GM12878 (cell line): ENCODE results near the gene RHBDF2. TPM values are rescaled to one million over a fixed set of nuclear protein-coding genes. Genes with fewer than 3 reads are reported as not detected.

Experiments used
- CHD4 ChIP-seq: fragments of 200-600 bp; sonication (generic); IDR thresholded peaks from 2 replicates; pipeline ENCODE4 v1.6.1; 2016; ENCODE audit warnings: mild to moderate bottlenecking
- EED ChIP-seq: sonication (generic); IDR thresholded peaks from 2 replicates; pipeline ENCODE4 v1.6.1; 2016; ENCODE audit warnings: antibody characterized with exemption, low read depth
- EP300 ChIP-seq, 2 experiments: fragments of 150-350 bp in 1 of 2; IDR thresholded peaks; 2 replicates each; pipeline ENCODE4 v1.6.1; 2011 to 2012; ENCODE audit warnings: low read depth in 2 of 2, low read length in 2 of 2, borderline replicate concordance in 1 of 2, improper control_type of control experiment in 1 of 2, inconsistent platforms in 1 of 2; ENCODE audit not compliant: control insufficient read depth in 1 of 2
- EZH2 ChIP-seq: IDR thresholded peaks from 2 replicates; pipeline ENCODE4 v1.6.1; 2012; ENCODE audit warnings: low read depth, mild to moderate bottlenecking, control low read depth, inconsistent platforms, low read length, borderline replicate concordance; ENCODE audit not compliant: control insufficient read depth
- JUNB ChIP-seq: IDR thresholded peaks from 2 replicates; pipeline ENCODE4 v1.6.1; 2016; ENCODE audit warnings: antibody characterized with exemption, mild to moderate bottlenecking
- NBN ChIP-seq: fragments of 450-650 bp; IDR thresholded peaks from 2 replicates; pipeline ENCODE4 v1.6.1; 2016
- SIN3A ChIP-seq: IDR thresholded peaks from 2 replicates; pipeline ENCODE4 v1.6.1; 2012; ENCODE audit warnings: low read depth, low read length, improper control_type of control experiment
- SMAD1 ChIP-seq: fragments of 450-650 bp; IDR thresholded peaks from 2 replicates; pipeline ENCODE4 v1.6.1; 2018; ENCODE audit warnings: mild to moderate bottlenecking, low read depth; ENCODE audit not compliant: partially characterized antibody
- STAT1 ChIP-seq: fragments of 450-650 bp; conservative IDR thresholded peaks from 2 replicates; pipeline ENCODE4 v1.6.1; 2014; ENCODE audit warnings: antibody characterized with exemption, mild to moderate bottlenecking
- STAT3 ChIP-seq: IDR thresholded peaks from 2 replicates; pipeline ENCODE4 v1.6.1; 2011; ENCODE audit warnings: low read depth, low read length, improper control_type of control experiment
- TARDBP ChIP-seq: IDR thresholded peaks from 2 replicates; pipeline ENCODE4 v1.6.1; 2016; ENCODE audit warnings: borderline replicate concordance
- ZBED1 ChIP-seq: IDR thresholded peaks from 2 replicates; pipeline ENCODE4 v1.6.1; 2016; ENCODE audit warnings: borderline replicate concordance
- polyA plus RNA-seq, 11 experiments: library from polyadenylated mRNA; depleted of rRNA in 4 of 11; unstranded in 6 of 11; stranded (reverse) in 5 of 11; fragments of >200 nt; fragmentation: Nextera tagmentation in 4 of 11; fragmentation: Illumina TruSeq in 1 of 11; extraction: Ambion mirVana in 4 of 11; extraction: Trizol in 1 of 11; gene quantifications; 1 replicate in 1 of 11; 2 replicates in 10 of 11; pipeline versions ENCODE4 v1.2.1 to v1.2.3, GENCODE V29; 2011 to 2016; ENCODE audit warnings: inconsistent platforms in 2 of 11, missing spikeins in 2 of 11, low read depth in 1 of 11
- total RNA-seq, 4 experiments: library from RNA; depleted of rRNA in 3 of 4; stranded (reverse); fragments of >200 nt in 3 of 4; fragmentation: Illumina TruSeq in 1 of 4; extraction: Trizol in 1 of 4; gene quantifications; 2 replicates each; pipeline versions ENCODE4 v1.2.1 to v1.2.3, GENCODE V29; 2013 to 2021
- TF ChIP-seq, protein P1 (sequence below): fragments of 450-650 bp; IDR thresholded peaks from 2 replicates; pipeline ENCODE4 v1.6.1; 2017; ENCODE audit warnings: mild to moderate bottlenecking, moderate library complexity
- TF ChIP-seq, protein P2 (sequence below): fragments of 450-650 bp; IDR thresholded peaks from 2 replicates; pipeline ENCODE4 v1.6.1; 2017; ENCODE audit warnings: borderline replicate concordance
- TF ChIP-seq, protein P3 (sequence below): fragments of 450-650 bp; IDR thresholded peaks from 2 replicates; pipeline ENCODE4 v1.6.1; 2017; ENCODE audit warnings: antibody characterized with exemption, mild to moderate bottlenecking, moderate library complexity
- TF ChIP-seq, protein P4 (sequence below): IDR thresholded peaks from 2 replicates; pipeline ENCODE4 v1.6.1; 2011; ENCODE audit warnings: mild to moderate bottlenecking, low read depth, low read length, moderate library complexity; ENCODE audit not compliant: insufficient replicate concordance
- TF ChIP-seq, protein P5 (sequence below): fragments of 450-650 bp; IDR thresholded peaks from 2 replicates; pipeline ENCODE4 v1.6.1; 2017; ENCODE audit warnings: mild to moderate bottlenecking
- TF ChIP-seq, protein P6 (sequence below): IDR thresholded peaks from 2 replicates; pipeline ENCODE4 v1.6.1; 2011; ENCODE audit warnings: borderline replicate concordance, low read depth, mild to moderate bottlenecking, moderate library complexity, mixed read lengths, low read length; ENCODE audit not compliant: insufficient read depth; ENCODE audit errors: extremely low read length

Gene RHBDF2
- total and polyA plus RNA-seq, 10 of the 15 experiments (the other 5 are each of a cell fraction or from before 2014, with no cell fraction given), result 0.97 to 43.0 (median 18.7) TPM

DNA sequence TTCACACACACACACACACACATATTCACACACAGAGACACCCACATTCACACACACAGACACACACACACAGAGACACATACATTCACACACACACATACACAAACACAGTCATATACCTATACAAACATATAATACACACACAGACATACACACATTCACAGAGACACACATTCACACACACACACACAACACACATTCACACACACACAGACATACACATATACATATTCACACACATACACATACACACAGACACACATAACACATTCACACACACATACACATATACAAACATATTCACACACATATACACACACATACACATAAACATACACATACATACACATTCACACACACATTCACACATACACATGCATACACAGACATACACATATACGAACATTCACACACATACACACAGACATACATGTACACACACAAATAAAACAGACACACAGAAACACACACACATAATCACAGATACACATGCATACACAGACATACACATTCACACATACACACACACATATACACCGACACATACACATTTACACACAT, 46.5 kb upstream of the RHBDF2 start (continued):
- TF ChIP-seq JUNB (no peak), ZBED1 (no peak), CHD4 (no peak), EZH2 (no peak), TARDBP (no peak), EP300 (IDR thresholded peaks at IDR 0.05; ENCODE audit: borderline replicate concordance in 1 of 2, control insufficient read depth in 1 of 2, low read depth in 2 of 2, low read length in 2 of 2) (no peak), EED (no peak), SMAD1 (peak; percentile 27), STAT1 (no peak), NBN (peak; percentile 85; the same call in 1 of the 2 replicates), SIN3A (no peak), STAT3 (no peak)
- TF ChIP-seq, protein P1, sequence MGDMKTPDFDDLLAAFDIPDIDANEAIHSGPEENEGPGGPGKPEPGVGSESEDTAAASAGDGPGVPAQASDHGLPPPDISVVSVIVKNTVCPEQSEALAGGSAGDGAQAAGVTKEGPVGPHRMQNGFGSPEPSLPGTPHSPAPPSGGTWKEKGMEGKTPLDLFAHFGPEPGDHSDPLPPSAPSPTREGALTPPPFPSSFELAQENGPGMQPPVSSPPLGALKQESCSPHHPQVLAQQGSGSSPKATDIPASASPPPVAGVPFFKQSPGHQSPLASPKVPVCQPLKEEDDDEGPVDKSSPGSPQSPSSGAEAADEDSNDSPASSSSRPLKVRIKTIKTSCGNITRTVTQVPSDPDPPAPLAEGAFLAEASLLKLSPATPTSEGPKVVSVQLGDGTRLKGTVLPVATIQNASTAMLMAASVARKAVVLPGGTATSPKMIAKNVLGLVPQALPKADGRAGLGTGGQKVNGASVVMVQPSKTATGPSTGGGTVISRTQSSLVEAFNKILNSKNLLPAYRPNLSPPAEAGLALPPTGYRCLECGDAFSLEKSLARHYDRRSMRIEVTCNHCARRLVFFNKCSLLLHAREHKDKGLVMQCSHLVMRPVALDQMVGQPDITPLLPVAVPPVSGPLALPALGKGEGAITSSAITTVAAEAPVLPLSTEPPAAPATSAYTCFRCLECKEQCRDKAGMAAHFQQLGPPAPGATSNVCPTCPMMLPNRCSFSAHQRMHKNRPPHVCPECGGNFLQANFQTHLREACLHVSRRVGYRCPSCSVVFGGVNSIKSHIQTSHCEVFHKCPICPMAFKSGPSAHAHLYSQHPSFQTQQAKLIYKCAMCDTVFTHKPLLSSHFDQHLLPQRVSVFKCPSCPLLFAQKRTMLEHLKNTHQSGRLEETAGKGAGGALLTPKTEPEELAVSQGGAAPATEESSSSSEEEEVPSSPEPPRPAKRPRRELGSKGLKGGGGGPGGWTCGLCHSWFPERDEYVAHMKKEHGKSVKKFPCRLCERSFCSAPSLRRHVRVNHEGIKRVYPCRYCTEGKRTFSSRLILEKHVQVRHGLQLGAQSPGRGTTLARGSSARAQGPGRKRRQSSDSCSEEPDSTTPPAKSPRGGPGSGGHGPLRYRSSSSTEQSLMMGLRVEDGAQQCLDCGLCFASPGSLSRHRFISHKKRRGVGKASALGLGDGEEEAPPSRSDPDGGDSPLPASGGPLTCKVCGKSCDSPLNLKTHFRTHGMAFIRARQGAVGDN, result no peak
- TF ChIP-seq, protein P2, sequence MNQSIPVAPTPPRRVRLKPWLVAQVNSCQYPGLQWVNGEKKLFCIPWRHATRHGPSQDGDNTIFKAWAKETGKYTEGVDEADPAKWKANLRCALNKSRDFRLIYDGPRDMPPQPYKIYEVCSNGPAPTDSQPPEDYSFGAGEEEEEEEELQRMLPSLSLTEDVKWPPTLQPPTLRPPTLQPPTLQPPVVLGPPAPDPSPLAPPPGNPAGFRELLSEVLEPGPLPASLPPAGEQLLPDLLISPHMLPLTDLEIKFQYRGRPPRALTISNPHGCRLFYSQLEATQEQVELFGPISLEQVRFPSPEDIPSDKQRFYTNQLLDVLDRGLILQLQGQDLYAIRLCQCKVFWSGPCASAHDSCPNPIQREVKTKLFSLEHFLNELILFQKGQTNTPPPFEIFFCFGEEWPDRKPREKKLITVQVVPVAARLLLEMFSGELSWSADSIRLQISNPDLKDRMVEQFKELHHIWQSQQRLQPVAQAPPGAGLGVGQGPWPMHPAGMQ, result no peak
- TF ChIP-seq, protein P3, sequence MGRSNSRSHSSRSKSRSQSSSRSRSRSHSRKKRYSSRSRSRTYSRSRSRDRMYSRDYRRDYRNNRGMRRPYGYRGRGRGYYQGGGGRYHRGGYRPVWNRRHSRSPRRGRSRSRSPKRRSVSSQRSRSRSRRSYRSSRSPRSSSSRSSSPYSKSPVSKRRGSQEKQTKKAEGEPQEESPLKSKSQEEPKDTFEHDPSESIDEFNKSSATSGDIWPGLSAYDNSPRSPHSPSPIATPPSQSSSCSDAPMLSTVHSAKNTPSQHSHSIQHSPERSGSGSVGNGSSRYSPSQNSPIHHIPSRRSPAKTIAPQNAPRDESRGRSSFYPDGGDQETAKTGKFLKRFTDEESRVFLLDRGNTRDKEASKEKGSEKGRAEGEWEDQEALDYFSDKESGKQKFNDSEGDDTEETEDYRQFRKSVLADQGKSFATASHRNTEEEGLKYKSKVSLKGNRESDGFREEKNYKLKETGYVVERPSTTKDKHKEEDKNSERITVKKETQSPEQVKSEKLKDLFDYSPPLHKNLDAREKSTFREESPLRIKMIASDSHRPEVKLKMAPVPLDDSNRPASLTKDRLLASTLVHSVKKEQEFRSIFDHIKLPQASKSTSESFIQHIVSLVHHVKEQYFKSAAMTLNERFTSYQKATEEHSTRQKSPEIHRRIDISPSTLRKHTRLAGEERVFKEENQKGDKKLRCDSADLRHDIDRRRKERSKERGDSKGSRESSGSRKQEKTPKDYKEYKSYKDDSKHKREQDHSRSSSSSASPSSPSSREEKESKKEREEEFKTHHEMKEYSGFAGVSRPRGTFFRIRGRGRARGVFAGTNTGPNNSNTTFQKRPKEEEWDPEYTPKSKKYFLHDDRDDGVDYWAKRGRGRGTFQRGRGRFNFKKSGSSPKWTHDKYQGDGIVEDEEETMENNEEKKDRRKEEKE, result no peak
- TF ChIP-seq, protein P4, sequence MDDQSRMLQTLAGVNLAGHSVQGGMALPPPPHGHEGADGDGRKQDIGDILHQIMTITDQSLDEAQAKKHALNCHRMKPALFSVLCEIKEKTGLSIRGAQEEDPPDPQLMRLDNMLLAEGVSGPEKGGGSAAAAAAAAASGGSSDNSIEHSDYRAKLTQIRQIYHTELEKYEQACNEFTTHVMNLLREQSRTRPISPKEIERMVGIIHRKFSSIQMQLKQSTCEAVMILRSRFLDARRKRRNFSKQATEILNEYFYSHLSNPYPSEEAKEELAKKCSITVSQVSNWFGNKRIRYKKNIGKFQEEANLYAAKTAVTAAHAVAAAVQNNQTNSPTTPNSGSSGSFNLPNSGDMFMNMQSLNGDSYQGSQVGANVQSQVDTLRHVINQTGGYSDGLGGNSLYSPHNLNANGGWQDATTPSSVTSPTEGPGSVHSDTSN, result no peak
- TF ChIP-seq, protein P5, sequence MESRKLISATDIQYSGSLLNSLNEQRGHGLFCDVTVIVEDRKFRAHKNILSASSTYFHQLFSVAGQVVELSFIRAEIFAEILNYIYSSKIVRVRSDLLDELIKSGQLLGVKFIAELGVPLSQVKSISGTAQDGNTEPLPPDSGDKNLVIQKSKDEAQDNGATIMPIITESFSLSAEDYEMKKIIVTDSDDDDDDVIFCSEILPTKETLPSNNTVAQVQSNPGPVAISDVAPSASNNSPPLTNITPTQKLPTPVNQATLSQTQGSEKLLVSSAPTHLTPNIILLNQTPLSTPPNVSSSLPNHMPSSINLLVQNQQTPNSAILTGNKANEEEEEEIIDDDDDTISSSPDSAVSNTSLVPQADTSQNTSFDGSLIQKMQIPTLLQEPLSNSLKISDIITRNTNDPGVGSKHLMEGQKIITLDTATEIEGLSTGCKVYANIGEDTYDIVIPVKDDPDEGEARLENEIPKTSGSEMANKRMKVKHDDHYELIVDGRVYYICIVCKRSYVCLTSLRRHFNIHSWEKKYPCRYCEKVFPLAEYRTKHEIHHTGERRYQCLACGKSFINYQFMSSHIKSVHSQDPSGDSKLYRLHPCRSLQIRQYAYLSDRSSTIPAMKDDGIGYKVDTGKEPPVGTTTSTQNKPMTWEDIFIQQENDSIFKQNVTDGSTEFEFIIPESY, result no peak
- TF ChIP-seq, protein P6, sequence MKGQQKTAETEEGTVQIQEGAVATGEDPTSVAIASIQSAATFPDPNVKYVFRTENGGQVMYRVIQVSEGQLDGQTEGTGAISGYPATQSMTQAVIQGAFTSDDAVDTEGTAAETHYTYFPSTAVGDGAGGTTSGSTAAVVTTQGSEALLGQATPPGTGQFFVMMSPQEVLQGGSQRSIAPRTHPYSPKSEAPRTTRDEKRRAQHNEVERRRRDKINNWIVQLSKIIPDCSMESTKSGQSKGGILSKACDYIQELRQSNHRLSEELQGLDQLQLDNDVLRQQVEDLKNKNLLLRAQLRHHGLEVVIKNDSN, result no peak
